H1 (cell line): ENCODE data around the gene SCGB1C2. TPM values are rescaled to one million over a fixed set of nuclear protein-coding genes. Genes with fewer than 3 reads are reported as not detected.

Experiments used
- BACH1 ChIP-seq: IDR thresholded peaks from 2 replicates; pipeline ENCODE4 v1.6.1; 2012; ENCODE audit warnings: low read length, improper control_type of control experiment
- BRCA1 ChIP-seq: IDR thresholded peaks from 2 replicates; pipeline ENCODE4 v1.6.1; 2012; ENCODE audit warnings: low read depth, low read length, improper control_type of control experiment
- CEBPB ChIP-seq: IDR thresholded peaks from 2 replicates; pipeline ENCODE4 v1.6.1; 2012; ENCODE audit warnings: low read depth, low read length
- CHD2 ChIP-seq: IDR thresholded peaks from 2 replicates; pipeline ENCODE4 v1.6.1; 2012; ENCODE audit warnings: low read length, improper control_type of control experiment
- CTBP2 ChIP-seq: IDR thresholded peaks from 2 replicates; pipeline ENCODE4 v1.7.0; 2011; ENCODE audit warnings: borderline replicate concordance, mild to moderate bottlenecking, moderate library complexity, mixed read lengths, low read length; ENCODE audit not compliant: insufficient read depth, insufficient read length
- EGR1 ChIP-seq: IDR thresholded peaks from 2 replicates; pipeline ENCODE4 v1.6.1; 2011; ENCODE audit warnings: low read depth, low read length, borderline replicate concordance
- EZH2 ChIP-seq: fragments of 200-600 bp; sonication (generic); IDR thresholded peaks from 2 replicates; pipeline ENCODE4 v1.7.1; 2012; ENCODE audit warnings: low read depth, mild to moderate bottlenecking, moderate library complexity, low read length, inconsistent platforms; ENCODE audit not compliant: severe bottlenecking
- FOSL1 ChIP-seq: IDR thresholded peaks from 2 replicates; pipeline ENCODE4 v1.6.1; 2011; ENCODE audit warnings: mild to moderate bottlenecking, low read depth, low read length, moderate library complexity; ENCODE audit not compliant: insufficient read depth
- HDAC6 ChIP-seq: IDR thresholded peaks from one replicate; pipeline ENCODE4 v1.7.1; 2012; ENCODE audit warnings: low read depth, mild to moderate bottlenecking, inconsistent platforms, low read length, moderate library complexity
- JUND ChIP-seq: IDR thresholded peaks from 2 replicates; pipeline ENCODE4 v1.6.1; 2011; ENCODE audit warnings: mild to moderate bottlenecking, improper control_type of control experiment, low read length
- NRF1 ChIP-seq: IDR thresholded peaks from 2 replicates; pipeline ENCODE4 v1.6.1; 2011; ENCODE audit warnings: mild to moderate bottlenecking, low read depth, low read length, improper control_type of control experiment
- RBBP5 ChIP-seq: IDR thresholded peaks from 2 replicates; pipeline ENCODE4 v1.7.1; 2012; ENCODE audit warnings: low read depth, mild to moderate bottlenecking, inconsistent platforms, low read length, moderate library complexity, borderline replicate concordance
- SP1 ChIP-seq: IDR thresholded peaks from 2 replicates; pipeline ENCODE4 v1.6.1; 2011; ENCODE audit warnings: low read depth, low read length
- SP2 ChIP-seq: IDR thresholded peaks from 2 replicates; pipeline ENCODE4 v1.6.1; 2012; ENCODE audit warnings: mild to moderate bottlenecking, low read length, inconsistent platforms
- SP4 ChIP-seq: IDR thresholded peaks from 2 replicates; pipeline ENCODE4 v1.6.1; 2012; ENCODE audit warnings: low read length, inconsistent platforms
- SRF ChIP-seq: IDR thresholded peaks from 2 replicates; pipeline ENCODE4 v1.6.1; 2011; ENCODE audit warnings: mild to moderate bottlenecking, low read depth, low read length, moderate library complexity
- SUZ12 ChIP-seq: fragments of 200-600 bp; sonication (generic); IDR thresholded peaks from 2 replicates; pipeline ENCODE4 v1.6.1; 2012; ENCODE audit warnings: mild to moderate bottlenecking, inconsistent platforms, low read length, moderate library complexity, mixed read lengths
- TCF12 ChIP-seq: IDR thresholded peaks from 2 replicates; pipeline ENCODE4 v1.6.1; 2011; ENCODE audit warnings: low read depth, mild to moderate bottlenecking, low read length
- TEAD4 ChIP-seq: IDR thresholded peaks from 2 replicates; pipeline ENCODE4 v1.6.1; 2012; ENCODE audit warnings: low read depth, low read length, inconsistent platforms, mixed read lengths
- YY1 ChIP-seq: IDR thresholded peaks from 2 replicates; pipeline ENCODE4 v1.6.1; 2011; ENCODE audit warnings: low read depth, mild to moderate bottlenecking, low read length
- polyA plus RNA-seq, 7 experiments: library from polyadenylated mRNA; depleted of rRNA in 3 of 7; stranded (reverse) in 5 of 7; unstranded in 2 of 7; fragments of >200 nt in 5 of 7; fragments of 200-250 nt in 2 of 7; gene quantifications; 1 replicate in 5 of 7; 2 replicates in 1 of 7; 4 replicates in 1 of 7; pipeline versions ENCODE4 v1.2.1 to v1.2.3, GENCODE V29; 2011 to 2013; ENCODE audit warnings: missing spikeins in 2 of 7, mixed read lengths in 2 of 7
- total RNA-seq: library from RNA; stranded (reverse); fragmentation: NEBNext Ultra II Directional; extraction: Animal tissue kit (Norgen Biotek cat#: 25700); gene quantifications from 2 replicates; pipeline ENCODE4 v1.2.1, GENCODE V29; 2021
- TF ChIP-seq, protein P1 (sequence below), 3 experiments: IDR thresholded peaks; 1 replicate in 2 of 3; 2 replicates in 1 of 3; pipeline versions ENCODE4 v1.5.1 to v1.6.1; 2011; ENCODE audit warnings: low read length in 3 of 3, mild to moderate bottlenecking in 3 of 3, inconsistent platforms in 2 of 3, low read depth in 1 of 3, moderate library complexity in 1 of 3; ENCODE audit not compliant: insufficient read depth in 1 of 3; ENCODE audit errors: control extremely low read depth in 1 of 3
- TF ChIP-seq, protein P2 (sequence below): IDR thresholded peaks from 2 replicates; pipeline ENCODE4 v1.6.1; 2012; ENCODE audit warnings: low read length, inconsistent platforms
- TF ChIP-seq, protein P3 (sequence below): IDR thresholded peaks from 2 replicates; pipeline ENCODE4 v1.6.1; 2012; ENCODE audit warnings: inconsistent platforms

Gene SCGB1C2
- total and polyA plus RNA-seq, 2 of the 8 experiments (the other 6 are each of a cell fraction or from before 2014, with no cell fraction given) = not detected

DNA sequence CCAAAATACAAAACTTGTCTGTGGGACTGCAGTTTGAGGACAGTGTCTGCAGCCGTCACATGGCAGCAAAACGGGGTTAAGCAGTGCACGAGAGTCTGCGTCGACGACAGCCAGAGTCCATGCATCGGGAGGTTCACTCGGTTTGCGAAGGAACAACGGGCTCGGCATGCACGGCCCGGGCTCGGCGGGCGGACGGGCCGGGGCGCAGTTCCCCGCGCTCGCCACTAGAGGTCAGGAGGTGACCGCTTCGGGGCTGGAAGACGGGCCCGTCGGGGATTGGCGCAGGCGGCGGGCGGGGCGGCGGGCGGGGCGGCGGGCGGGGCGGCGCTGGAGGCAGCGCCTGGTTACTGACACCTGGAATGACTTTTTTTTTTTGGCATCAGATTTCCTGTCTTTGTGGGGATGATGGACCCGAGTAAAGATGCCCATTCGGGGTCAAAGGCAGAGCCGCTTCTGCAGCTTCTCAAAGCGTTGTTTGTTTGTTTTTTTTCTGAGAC lies 6.5 kb downstream of the SCGB1C2 start (continued):
- TF ChIP-seq SP1 (no peak), CHD2 (no peak), TEAD4 (peak; percentile 26; the same call in 1 of the 2 replicates), FOSL1 (no peak), CTBP2 (no peak), HDAC6 (no peak), SRF (no peak), EGR1 (no peak), JUND (no peak), EZH2 (no peak), BACH1 (no peak), BRCA1 (no peak), RBBP5 (no peak), NRF1 (no peak), TCF12 (no peak), YY1 (no peak), SP4 (no peak), CEBPB (no peak), SUZ12 (no peak), SP2 (no peak)
- TF ChIP-seq, protein P1, sequence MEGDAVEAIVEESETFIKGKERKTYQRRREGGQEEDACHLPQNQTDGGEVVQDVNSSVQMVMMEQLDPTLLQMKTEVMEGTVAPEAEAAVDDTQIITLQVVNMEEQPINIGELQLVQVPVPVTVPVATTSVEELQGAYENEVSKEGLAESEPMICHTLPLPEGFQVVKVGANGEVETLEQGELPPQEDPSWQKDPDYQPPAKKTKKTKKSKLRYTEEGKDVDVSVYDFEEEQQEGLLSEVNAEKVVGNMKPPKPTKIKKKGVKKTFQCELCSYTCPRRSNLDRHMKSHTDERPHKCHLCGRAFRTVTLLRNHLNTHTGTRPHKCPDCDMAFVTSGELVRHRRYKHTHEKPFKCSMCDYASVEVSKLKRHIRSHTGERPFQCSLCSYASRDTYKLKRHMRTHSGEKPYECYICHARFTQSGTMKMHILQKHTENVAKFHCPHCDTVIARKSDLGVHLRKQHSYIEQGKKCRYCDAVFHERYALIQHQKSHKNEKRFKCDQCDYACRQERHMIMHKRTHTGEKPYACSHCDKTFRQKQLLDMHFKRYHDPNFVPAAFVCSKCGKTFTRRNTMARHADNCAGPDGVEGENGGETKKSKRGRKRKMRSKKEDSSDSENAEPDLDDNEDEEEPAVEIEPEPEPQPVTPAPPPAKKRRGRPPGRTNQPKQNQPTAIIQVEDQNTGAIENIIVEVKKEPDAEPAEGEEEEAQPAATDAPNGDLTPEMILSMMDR (IDR thresholded peaks at IDR 0.05; ENCODE audit: control extremely low read depth in 1 of 3, insufficient read depth in 1 of 3, low read depth in 1 of 3, low read length in 3 of 3) = peak; percentile 79 to 86 (median 81)
- TF ChIP-seq, protein P2, sequence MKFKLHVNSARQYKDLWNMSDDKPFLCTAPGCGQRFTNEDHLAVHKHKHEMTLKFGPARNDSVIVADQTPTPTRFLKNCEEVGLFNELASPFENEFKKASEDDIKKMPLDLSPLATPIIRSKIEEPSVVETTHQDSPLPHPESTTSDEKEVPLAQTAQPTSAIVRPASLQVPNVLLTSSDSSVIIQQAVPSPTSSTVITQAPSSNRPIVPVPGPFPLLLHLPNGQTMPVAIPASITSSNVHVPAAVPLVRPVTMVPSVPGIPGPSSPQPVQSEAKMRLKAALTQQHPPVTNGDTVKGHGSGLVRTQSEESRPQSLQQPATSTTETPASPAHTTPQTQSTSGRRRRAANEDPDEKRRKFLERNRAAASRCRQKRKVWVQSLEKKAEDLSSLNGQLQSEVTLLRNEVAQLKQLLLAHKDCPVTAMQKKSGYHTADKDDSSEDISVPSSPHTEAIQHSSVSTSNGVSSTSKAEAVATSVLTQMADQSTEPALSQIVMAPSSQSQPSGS = no peak
- TF ChIP-seq, protein P3, sequence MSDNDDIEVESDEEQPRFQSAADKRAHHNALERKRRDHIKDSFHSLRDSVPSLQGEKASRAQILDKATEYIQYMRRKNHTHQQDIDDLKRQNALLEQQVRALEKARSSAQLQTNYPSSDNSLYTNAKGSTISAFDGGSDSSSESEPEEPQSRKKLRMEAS = peak; percentile 91
